Measurements from ENCODE around the gene TMEM205.
"Not testable (repeated sequence)": the region's sequence is repeated elsewhere in the genome, so short reads cannot be mapped to it uniquely, and the experiment has no call there.

Gene TMEM205

DNA sequence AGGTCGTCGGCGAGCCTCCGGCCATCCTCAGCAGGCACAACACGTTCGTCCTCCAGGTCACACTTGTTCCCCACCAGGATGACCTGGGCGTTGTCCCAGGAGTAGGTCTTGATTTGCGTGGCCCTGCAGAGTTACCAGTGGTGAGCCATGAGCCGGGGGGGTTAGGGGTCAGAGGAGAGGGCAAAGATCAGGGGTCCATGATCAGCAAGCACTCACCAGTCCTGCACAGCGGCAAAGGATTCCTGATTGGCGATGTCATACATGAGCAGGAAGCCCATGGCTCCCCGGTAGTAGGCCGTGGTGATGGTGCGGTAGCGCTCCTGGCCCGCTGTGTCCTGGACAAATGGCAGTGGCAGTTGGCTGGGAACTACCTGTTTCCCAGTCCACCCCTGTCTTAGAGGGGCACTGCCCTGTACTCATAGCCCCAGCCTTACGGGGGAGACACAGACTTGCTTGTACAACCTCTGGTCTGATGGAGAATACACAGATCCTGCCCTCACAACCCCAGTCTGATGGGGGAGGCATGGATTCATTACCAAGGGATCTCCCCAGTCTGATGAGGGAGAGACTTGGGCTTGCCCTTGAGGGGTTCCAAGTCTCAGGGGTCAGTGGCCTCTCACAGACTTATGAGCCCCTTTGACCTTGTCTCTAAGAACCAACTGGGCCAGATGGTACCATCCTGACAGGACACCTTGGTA is 10.5 kb downstream of the TMEM205 start:
- no peak for TF ChIP-seq EZH2 (IDR thresholded peaks at IDR 0.05; ENCODE audit: borderline replicate concordance, low read depth, low read length, severe bottlenecking)
- TF ChIP-seq, protein P1, sequence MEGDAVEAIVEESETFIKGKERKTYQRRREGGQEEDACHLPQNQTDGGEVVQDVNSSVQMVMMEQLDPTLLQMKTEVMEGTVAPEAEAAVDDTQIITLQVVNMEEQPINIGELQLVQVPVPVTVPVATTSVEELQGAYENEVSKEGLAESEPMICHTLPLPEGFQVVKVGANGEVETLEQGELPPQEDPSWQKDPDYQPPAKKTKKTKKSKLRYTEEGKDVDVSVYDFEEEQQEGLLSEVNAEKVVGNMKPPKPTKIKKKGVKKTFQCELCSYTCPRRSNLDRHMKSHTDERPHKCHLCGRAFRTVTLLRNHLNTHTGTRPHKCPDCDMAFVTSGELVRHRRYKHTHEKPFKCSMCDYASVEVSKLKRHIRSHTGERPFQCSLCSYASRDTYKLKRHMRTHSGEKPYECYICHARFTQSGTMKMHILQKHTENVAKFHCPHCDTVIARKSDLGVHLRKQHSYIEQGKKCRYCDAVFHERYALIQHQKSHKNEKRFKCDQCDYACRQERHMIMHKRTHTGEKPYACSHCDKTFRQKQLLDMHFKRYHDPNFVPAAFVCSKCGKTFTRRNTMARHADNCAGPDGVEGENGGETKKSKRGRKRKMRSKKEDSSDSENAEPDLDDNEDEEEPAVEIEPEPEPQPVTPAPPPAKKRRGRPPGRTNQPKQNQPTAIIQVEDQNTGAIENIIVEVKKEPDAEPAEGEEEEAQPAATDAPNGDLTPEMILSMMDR (IDR thresholded peaks at IDR 0.05; ENCODE audit: borderline replicate concordance, extremely low read depth, low read length, poor library complexity, severe bottlenecking), result no peak
- H3K4me1 ChIP-seq (ENCODE audit: insufficient read depth, low read length), result peaks cover 27% of the 10 kb centered on the region
- no peaks in the 10 kb centered on the region for H3K9me3 ChIP-seq (ENCODE audit: insufficient read depth, low read length, severe bottlenecking)
- H3K79me2 ChIP-seq (ENCODE audit: insufficient read depth, low read length), result peaks cover 13% of the 10 kb centered on the region
- no peak overlapping the region for H2AFZ ChIP-seq (ENCODE audit: low read depth, low read length)
- H3K36me3 ChIP-seq (ENCODE audit: insufficient read depth, low read length), result peaks cover 34% of the 10 kb centered on the region
- no peak for DNase-seq
- H3K27ac ChIP-seq (ENCODE audit: low read length), result no peak overlapping the region; the same call in 1 of the 2 replicates
- H3K4me2 ChIP-seq (ENCODE audit: insufficient read depth, low read length), result no peak overlapping the region
- H3K4me3 ChIP-seq (ENCODE audit: low read depth in 1 of 2, low read length in 2 of 2), result no peak overlapping the region
- H4K20me1 ChIP-seq (ENCODE audit: insufficient read depth, low read length), result no peaks in the 10 kb centered on the region; the same call in 1 of the 2 replicates
- no peak overlapping the region for H3K9ac ChIP-seq (ENCODE audit: low read depth, low read length)
- no peaks in the 10 kb centered on the region for H3K27me3 ChIP-seq (ENCODE audit: insufficient read depth, low read length, poor library complexity)
- ATAC-seq (ENCODE audit: insufficient read depth, low read depth), result no peak

DNA sequence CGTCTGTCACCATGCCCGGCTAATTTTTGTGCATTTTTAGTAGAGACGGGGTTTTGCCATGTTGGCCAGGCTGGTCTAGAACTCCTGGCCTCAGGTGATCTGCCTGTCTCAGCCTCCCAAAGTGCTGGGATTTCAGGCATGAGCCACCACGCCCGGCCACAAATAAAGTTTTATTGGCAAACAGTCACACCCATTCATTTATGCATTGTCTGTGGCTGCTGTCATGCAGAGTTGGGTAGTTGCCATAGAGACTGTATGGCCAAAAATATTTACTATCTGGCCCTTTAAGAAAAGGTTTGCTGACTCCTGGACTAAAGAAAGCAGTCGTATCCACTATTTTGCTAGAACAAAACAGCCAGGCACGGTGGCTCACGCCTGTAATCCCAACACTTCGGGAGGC is 12.2 kb downstream of the TMEM205 start:
- H3K4me2 ChIP-seq (ENCODE audit: insufficient read depth, low read length); H3K4me3 ChIP-seq (ENCODE audit: low read depth in 1 of 2, low read length in 2 of 2); ATAC-seq (ENCODE audit: insufficient read depth, low read depth); H3K27me3 ChIP-seq (ENCODE audit: insufficient read depth, low read length, poor library complexity); H3K9ac ChIP-seq (ENCODE audit: low read depth, low read length); DNase-seq; H3K9me3 ChIP-seq (ENCODE audit: insufficient read depth, low read length, severe bottlenecking); H3K79me2 ChIP-seq (ENCODE audit: insufficient read depth, low read length); H3K27ac ChIP-seq (ENCODE audit: low read length); H4K20me1 ChIP-seq (ENCODE audit: insufficient read depth, low read length); H2AFZ ChIP-seq (ENCODE audit: low read depth, low read length): not testable (repeated sequence)
- Histone ChIP-seq H3K4me1 (ENCODE audit: insufficient read depth, low read length) (peaks cover 15% of the 10 kb centered on the region), H3K36me3 (ENCODE audit: insufficient read depth, low read length) (peaks cover 43% of the 10 kb centered on the region)

DNA sequence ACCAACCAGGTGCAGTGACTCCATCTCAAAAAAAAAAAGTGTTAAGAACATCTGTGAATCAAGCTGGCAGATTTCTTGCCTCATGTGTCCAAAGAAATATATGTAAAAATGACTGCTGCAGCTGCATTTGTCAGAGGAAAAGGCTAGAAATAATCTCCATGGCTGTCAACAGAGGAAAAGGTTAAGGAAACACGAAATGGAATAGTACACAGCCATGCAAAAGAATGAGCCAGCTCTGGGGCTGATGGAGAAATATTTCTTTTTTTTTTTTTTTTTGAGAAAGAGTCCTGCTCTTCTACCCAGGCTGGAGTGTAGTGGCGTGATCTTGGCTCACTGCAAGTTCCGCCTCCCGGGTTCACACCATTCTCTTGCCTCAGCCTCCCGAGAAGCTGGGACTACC is 13.2 kb downstream of the TMEM205 start:
- Histone ChIP-seq H3K27ac (ENCODE audit: low read length) (no peak overlapping the region), H3K9ac (ENCODE audit: low read depth, low read length) (no peak overlapping the region), H3K4me2 (ENCODE audit: insufficient read depth, low read length) (no peak overlapping the region), H3K36me3 (ENCODE audit: insufficient read depth, low read length) (peaks cover 43% of the 10 kb centered on the region), H3K27me3 (ENCODE audit: insufficient read depth, low read length, poor library complexity) (no peaks in the 10 kb centered on the region), H4K20me1 (ENCODE audit: insufficient read depth, low read length) (no peaks in the 10 kb centered on the region; the same call in 1 of the 2 replicates), H3K79me2 (ENCODE audit: insufficient read depth, low read length) (no peaks in the 10 kb centered on the region), H2AFZ (ENCODE audit: low read depth, low read length) (no peak overlapping the region), H3K4me1 (ENCODE audit: insufficient read depth, low read length) (peaks cover 6% of the 10 kb centered on the region; the same call in 1 of the 2 replicates), H3K4me3 (ENCODE audit: low read depth in 1 of 2, low read length in 2 of 2) (no peak overlapping the region), H3K9me3 (ENCODE audit: insufficient read depth, low read length, severe bottlenecking) (no peaks in the 10 kb centered on the region)
- DNase-seq (no peak), ATAC-seq (ENCODE audit: insufficient read depth, low read depth) (no peak)
- TF ChIP-seq, protein P1 (IDR thresholded peaks at IDR 0.05; ENCODE audit: borderline replicate concordance, extremely low read depth, low read length, poor library complexity, severe bottlenecking), result no peak
- TF ChIP-seq EZH2 (IDR thresholded peaks at IDR 0.05; ENCODE audit: borderline replicate concordance, low read depth, low read length, severe bottlenecking), result no peak

DNA sequence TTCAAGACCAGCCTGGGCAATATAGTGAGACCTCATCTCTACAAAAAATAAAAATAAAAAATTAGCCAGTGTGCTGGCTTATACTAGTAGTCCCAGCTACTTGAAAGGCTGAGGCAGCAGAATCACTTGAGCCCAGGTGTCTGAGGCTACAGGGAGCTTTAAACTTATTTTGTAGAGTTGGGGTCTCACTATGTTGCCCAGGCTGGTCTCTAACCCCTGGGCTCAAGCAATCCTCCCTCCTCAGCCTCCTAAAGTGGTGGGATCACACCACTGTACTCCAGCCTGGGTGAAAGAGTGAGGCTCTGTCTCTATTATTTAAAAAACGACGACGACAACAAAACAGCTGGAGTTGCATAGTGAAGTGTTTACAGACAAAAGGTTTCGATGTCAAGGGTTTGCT is 14.6 kb downstream of the TMEM205 start:
- no peak for ATAC-seq (ENCODE audit: insufficient read depth, low read depth)
- Histone ChIP-seq H3K27ac (ENCODE audit: low read length) (no peak overlapping the region), H3K79me2 (ENCODE audit: insufficient read depth, low read length) (no peaks in the 10 kb centered on the region), H3K9me3 (ENCODE audit: insufficient read depth, low read length, severe bottlenecking) (no peaks in the 10 kb centered on the region), H4K20me1 (ENCODE audit: insufficient read depth, low read length) (no peaks in the 10 kb centered on the region), H3K27me3 (ENCODE audit: insufficient read depth, low read length, poor library complexity) (no peaks in the 10 kb centered on the region), H2AFZ (ENCODE audit: low read depth, low read length) (no peak overlapping the region), H3K4me1 (ENCODE audit: insufficient read depth, low read length) (peaks cover under 1% of the 10 kb centered on the region; the same call in 1 of the 2 replicates), H3K9ac (ENCODE audit: low read depth, low read length) (no peak overlapping the region), H3K36me3 (ENCODE audit: insufficient read depth, low read length) (peaks cover 47% of the 10 kb centered on the region), H3K4me2 (ENCODE audit: insufficient read depth, low read length) (no peak overlapping the region), H3K4me3 (ENCODE audit: low read depth in 1 of 2, low read length in 2 of 2) (no peak overlapping the region)
- TF ChIP-seq, protein P1 (IDR thresholded peaks at IDR 0.05; ENCODE audit: borderline replicate concordance, extremely low read depth, low read length, poor library complexity, severe bottlenecking), result no peak
- TF ChIP-seq EZH2 (IDR thresholded peaks at IDR 0.05; ENCODE audit: borderline replicate concordance, low read depth, low read length, severe bottlenecking), result no peak
- no peak for DNase-seq
